C4-2B (cell line): ENCODE data around the gene CKAP2L.

Source experiments
- CTCF ChIP-seq: fragments of 450-650 bp; conservative IDR thresholded peaks from 2 replicates; pipeline ENCODE4 v1.5.1; 2017; ENCODE audit warnings: mild to moderate bottlenecking
- ZFX ChIP-seq: fragments of 450-650 bp; IDR thresholded peaks from 2 replicates; pipeline ENCODE4 v1.6.1; 2017

- TF ChIP-seq CTCF: no peak
- no peak for TF ChIP-seq ZFX
These were observed 49.0 kb upstream of the CKAP2L start for GRCh38 chr2:112813280-112813966.
